C4-2B (cell line): ENCODE measurements around the gene SDF2.

Experiments
- ZFX ChIP-seq: fragments of 450-650 bp; IDR thresholded peaks from 2 replicates; pipeline ENCODE4 v1.6.1; 2017
- TF ChIP-seq, protein P1 (sequence below): fragments of 450-650 bp; conservative IDR thresholded peaks from 2 replicates; pipeline ENCODE4 v1.5.1; 2017; ENCODE audit warnings: mild to moderate bottlenecking

DNA sequence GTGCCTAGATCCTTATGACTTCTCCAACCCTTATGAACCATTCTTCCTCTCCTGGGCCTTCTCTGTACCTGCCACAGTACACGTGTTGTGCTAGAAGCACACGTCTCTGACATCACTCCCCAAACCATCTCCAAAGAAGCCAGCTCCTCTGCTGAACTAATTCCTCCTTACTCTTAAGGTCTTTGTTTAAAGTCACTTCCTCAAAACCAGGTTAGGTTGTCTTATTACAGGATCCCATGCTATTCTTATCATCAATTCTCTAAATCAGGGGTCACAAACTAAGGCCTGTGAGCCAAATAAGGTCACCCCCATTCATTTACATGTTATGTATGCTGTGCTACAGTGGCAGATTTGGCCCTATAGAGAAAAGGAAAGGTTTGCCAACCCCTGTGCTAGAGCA is 4.3 kb upstream of the SDF2 start:
- TF ChIP-seq, protein P1, sequence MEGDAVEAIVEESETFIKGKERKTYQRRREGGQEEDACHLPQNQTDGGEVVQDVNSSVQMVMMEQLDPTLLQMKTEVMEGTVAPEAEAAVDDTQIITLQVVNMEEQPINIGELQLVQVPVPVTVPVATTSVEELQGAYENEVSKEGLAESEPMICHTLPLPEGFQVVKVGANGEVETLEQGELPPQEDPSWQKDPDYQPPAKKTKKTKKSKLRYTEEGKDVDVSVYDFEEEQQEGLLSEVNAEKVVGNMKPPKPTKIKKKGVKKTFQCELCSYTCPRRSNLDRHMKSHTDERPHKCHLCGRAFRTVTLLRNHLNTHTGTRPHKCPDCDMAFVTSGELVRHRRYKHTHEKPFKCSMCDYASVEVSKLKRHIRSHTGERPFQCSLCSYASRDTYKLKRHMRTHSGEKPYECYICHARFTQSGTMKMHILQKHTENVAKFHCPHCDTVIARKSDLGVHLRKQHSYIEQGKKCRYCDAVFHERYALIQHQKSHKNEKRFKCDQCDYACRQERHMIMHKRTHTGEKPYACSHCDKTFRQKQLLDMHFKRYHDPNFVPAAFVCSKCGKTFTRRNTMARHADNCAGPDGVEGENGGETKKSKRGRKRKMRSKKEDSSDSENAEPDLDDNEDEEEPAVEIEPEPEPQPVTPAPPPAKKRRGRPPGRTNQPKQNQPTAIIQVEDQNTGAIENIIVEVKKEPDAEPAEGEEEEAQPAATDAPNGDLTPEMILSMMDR: no peak
- TF ChIP-seq ZFX: no peak
